GM12878 (cell line): ENCODE results near the gene MARS1. TPM values are rescaled to one million over a fixed set of nuclear protein-coding genes. Genes with fewer than 3 reads are reported as not detected.

ENCODE experiments used
- ATAC-seq: fragments of 200-7000 bp; cut with Tn5 transposase; 3 replicates; pipeline ENCODE4 v1.9.1; 2020; ENCODE audit warnings: mild to moderate bottlenecking, moderate library complexity
- BruUV-seq: library from RNA; stranded (reverse); fragments of 400-500 nt; replicated peaks from 2 replicates; lab custom pipeline; 2021; lab: Mats Ljungman, UMichigan
- CTCF ChIA-PET: fragments of 300-600 bp; sonication (Branson Sonifier 250); formaldehyde crosslinking; extraction: SDS; loops from one replicate; lab custom pipeline; 2021; ENCODE audit warnings: inconsistent platforms; lab: Yijun Ruan, JAX
- POLR2A ChIA-PET: fragments of 350-600 bp; formaldehyde crosslinking; extraction: SDS; loops from one replicate; lab custom pipeline; 2021; ENCODE audit warnings: inconsistent platforms; lab: Charles Lee
- RAD21 ChIA-PET: fragments of 300-600 bp; sonication (Branson Sonifier 250); formaldehyde crosslinking; loops from one replicate; lab custom pipeline; 2023; ENCODE audit warnings: antibody characterized with exemption; ENCODE audit not compliant: unreplicated experiment; lab: Charles Lee
- SMC1A ChIA-PET: fragments of 300-600 bp; sonication (Branson Sonifier 250); formaldehyde crosslinking; loops from one replicate; lab custom pipeline; 2023; ENCODE audit not compliant: unreplicated experiment, uncharacterized antibody; lab: Charles Lee
- DNase-seq: peaks from one replicate; pipeline ENCODE4 v3.0.0-alpha.2; 2011; ENCODE audit warnings: low read depth, low spot score
- FAIRE-seq: peaks from 3 replicates; lab custom pipeline; 2011; peaks lifted over from hg19 to GRCh38; lab: Jason Lieb, UNC
- H2AFZ ChIP-seq: 2 replicates; pipeline ENCODE4 v1.6.0; 2011; ENCODE audit warnings: low read depth, low read length, control low read depth; ENCODE audit not compliant: control insufficient read depth
- H3K27ac ChIP-seq: 2 replicates; pipeline ENCODE4 v1.5.1; 2011; ENCODE audit warnings: control low read depth; ENCODE audit not compliant: control insufficient read depth, insufficient read depth
- H3K27me3 ChIP-seq, 2 experiments: replicated peaks in 1 of 2; 2 replicates each; pipeline versions ENCODE4 v1.6.0 to v1.6.1; 2011; ENCODE audit warnings: low read length in 1 of 2; ENCODE audit not compliant: control insufficient read depth in 2 of 2, insufficient read depth in 2 of 2
- H3K36me3 ChIP-seq, 2 experiments: 2 replicates each; pipeline ENCODE4 v1.5.1; 2011; ENCODE audit warnings: low read length in 1 of 2; ENCODE audit not compliant: control insufficient read depth in 2 of 2, insufficient read depth in 2 of 2
- H3K4me1 ChIP-seq: 2 replicates; pipeline ENCODE4 v1.6.1; 2011; ENCODE audit warnings: mild to moderate bottlenecking, low read length, moderate library complexity, mixed read lengths; ENCODE audit not compliant: control insufficient read depth, insufficient read depth
- H3K4me2 ChIP-seq: 2 replicates; pipeline ENCODE4 v1.6.0; 2011; ENCODE audit warnings: control low read depth; ENCODE audit not compliant: control insufficient read depth, insufficient read depth
- H3K4me3 ChIP-seq: fragments of 200-600 bp; sonication (generic); 2 replicates; pipeline ENCODE4 v1.5.1; 2016
- H3K79me2 ChIP-seq: 2 replicates; pipeline ENCODE4 v1.6.0; 2011; ENCODE audit warnings: low read length; ENCODE audit not compliant: control insufficient read depth, insufficient read depth
- H3K9ac ChIP-seq: 2 replicates; pipeline ENCODE4 v1.8.0; 2011; ENCODE audit warnings: low read length, control low read depth, mixed read lengths; ENCODE audit not compliant: control insufficient read depth, insufficient read depth
- H3K9me3 ChIP-seq: replicated peaks from 3 replicates; pipeline ENCODE4 v1.5.1; 2011; ENCODE audit warnings: mild to moderate bottlenecking, low read length; ENCODE audit not compliant: control insufficient read depth, insufficient read depth
- H4K20me1 ChIP-seq: 2 replicates; pipeline ENCODE4 v1.6.0; 2011; ENCODE audit not compliant: control insufficient read depth, insufficient read depth
- WGBS: methylation state at CpG from one replicate; pipeline ENCODE4 v1.1.6; 2016; ENCODE audit warnings: low lambda C conversion rate; ENCODE audit not compliant: insufficient replicate concordance, insufficient coverage; ENCODE audit errors: missing lambda C conversion rate; 5-methylcytosine and 5-hydroxymethylcytosine counted together
- in situ Hi-C: fragments of 300-500 bp; cut with MboI; formaldehyde crosslinking; loops from 9 replicates; pipeline ENCODE4 v1.14.3; 2018; ENCODE audit warnings: mixed read lengths
- intact Hi-C: fragments of 100-400 bp; cut with micrococcal nuclease; formaldehyde crosslinking; loops from one replicate; pipeline ENCODE4 v1.14.2; 2022; ENCODE audit not compliant: unreplicated experiment
- polyA plus RNA-seq, 11 experiments: library from polyadenylated mRNA; depleted of rRNA in 4 of 11; unstranded in 6 of 11; stranded (reverse) in 5 of 11; fragments of >200 nt; fragmentation: Nextera tagmentation in 4 of 11; fragmentation: Illumina TruSeq in 1 of 11; extraction: Ambion mirVana in 4 of 11; extraction: Trizol in 1 of 11; gene quantifications; 1 replicate in 1 of 11; 2 replicates in 10 of 11; pipeline versions ENCODE4 v1.2.1 to v1.2.3, GENCODE V29; 2011 to 2016; ENCODE audit warnings: inconsistent platforms in 2 of 11, missing spikeins in 2 of 11, low read depth in 1 of 11
- total RNA-seq, 4 experiments: library from RNA; depleted of rRNA in 3 of 4; stranded (reverse); fragments of >200 nt in 3 of 4; fragmentation: Illumina TruSeq in 1 of 4; extraction: Trizol in 1 of 4; gene quantifications; 2 replicates each; pipeline versions ENCODE4 v1.2.1 to v1.2.3, GENCODE V29; 2013 to 2021
- TF ChIP-seq, protein P1 (sequence below): fragments of 450-650 bp; IDR thresholded peaks from 2 replicates; pipeline ENCODE4 v1.6.1; 2018; ENCODE audit warnings: mild to moderate bottlenecking, low read depth, moderate library complexity; ENCODE audit not compliant: partially characterized antibody

MARS1 gene
- total and polyA plus RNA-seq, 10 of the 15 experiments (the other 5 are each of a cell fraction or from before 2014, with no cell fraction given): 72.3 to 270 (median 153) TPM

DNA sequence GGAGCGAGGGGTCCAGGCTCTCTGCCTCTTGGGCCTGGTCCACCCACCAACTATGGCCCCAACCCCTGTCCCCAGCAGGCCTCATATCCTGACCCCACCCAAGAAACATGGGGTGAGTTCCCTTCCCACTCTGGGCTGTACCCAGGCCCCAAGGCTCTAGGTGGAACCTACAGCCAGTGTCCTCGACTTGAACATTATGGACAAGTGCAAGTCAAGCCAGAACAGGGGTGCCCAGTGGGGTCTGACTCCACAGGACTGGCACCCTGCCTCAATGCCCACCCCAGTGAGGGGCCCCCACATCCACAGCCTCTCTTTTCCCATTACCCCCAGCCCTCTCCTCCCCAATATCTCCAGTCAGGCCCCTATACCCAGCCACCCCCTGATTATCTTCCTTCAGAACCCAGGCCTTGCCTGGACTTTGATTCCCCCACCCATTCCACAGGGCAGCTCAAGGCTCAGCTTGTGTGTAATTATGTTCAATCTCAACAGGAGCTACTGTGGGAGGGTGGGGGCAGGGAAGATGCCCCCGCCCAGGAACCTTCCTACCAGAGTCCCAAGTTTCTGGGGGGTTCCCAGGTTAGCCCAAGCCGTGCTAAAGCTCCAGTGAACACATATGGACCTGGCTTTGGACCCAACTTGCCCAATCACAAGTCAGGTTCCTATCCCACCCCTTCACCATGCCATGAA is 16.8 kb upstream of the MARS1 start:
- POLR2A ChIA-PET: interaction anchor here (0.5 to 1.0 kb wide), 3 partner anchors 8 to 43 kb away, joined by 3 to 4 read pairs (median 3); no protein-coding TSS in a partner anchor
- SMC1A ChIA-PET: no interaction called here
- H3K4me3 ChIP-seq: no peak overlapping the region
- 95% methylated on average over 4 of the region's 4 CpGs for WGBS
- DNase-seq (no peak), ATAC-seq (no peak), FAIRE-seq (no peak)
- H3K4me1 ChIP-seq: peaks cover 8% of the 10 kb centered on the region
- H3K36me3 ChIP-seq: peaks cover 1 to 33% of the 10 kb centered on the region in 2 experiments
- H3K9me3 ChIP-seq: no peaks in the 10 kb centered on the region
- H3K4me2 ChIP-seq: no peak overlapping the region
- H3K27me3 ChIP-seq: no peaks in the 10 kb centered on the region
- H3K79me2 ChIP-seq: peaks cover 16% of the 10 kb centered on the region
- no peak overlapping the region for H3K27ac ChIP-seq
- H3K9ac ChIP-seq: no peak overlapping the region
- TF ChIP-seq, protein P1, sequence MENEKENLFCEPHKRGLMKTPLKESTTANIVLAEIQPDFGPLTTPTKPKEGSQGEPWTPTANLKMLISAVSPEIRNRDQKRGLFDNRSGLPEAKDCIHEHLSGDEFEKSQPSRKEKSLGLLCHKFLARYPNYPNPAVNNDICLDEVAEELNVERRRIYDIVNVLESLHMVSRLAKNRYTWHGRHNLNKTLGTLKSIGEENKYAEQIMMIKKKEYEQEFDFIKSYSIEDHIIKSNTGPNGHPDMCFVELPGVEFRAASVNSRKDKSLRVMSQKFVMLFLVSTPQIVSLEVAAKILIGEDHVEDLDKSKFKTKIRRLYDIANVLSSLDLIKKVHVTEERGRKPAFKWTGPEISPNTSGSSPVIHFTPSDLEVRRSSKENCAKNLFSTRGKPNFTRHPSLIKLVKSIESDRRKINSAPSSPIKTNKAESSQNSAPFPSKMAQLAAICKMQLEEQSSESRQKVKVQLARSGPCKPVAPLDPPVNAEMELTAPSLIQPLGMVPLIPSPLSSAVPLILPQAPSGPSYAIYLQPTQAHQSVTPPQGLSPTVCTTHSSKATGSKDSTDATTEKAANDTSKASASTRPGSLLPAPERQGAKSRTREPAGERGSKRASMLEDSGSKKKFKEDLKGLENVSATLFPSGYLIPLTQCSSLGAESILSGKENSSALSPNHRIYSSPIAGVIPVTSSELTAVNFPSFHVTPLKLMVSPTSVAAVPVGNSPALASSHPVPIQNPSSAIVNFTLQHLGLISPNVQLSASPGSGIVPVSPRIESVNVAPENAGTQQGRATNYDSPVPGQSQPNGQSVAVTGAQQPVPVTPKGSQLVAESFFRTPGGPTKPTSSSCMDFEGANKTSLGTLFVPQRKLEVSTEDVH: no peak
- in situ Hi-C loops (no loop called here), intact Hi-C loops (loop anchor here (10.0 kb wide), 1 partner anchor 284 kb away; the partner anchor contains the start of genes CDK4 and MARCHF9)
- H2AFZ ChIP-seq: no peak overlapping the region
- RAD21 ChIA-PET: interaction anchor here (1.0 kb wide), 1 partner anchor 12 kb away, joined by 3 read pairs; no protein-coding TSS in a partner anchor
- CTCF ChIA-PET: interaction anchor here (1.2 to 2.2 kb wide), 3 partner anchors 8 to 9 kb away, joined by 3 to 8 read pairs (median 4); partner anchors contain the start of gene ARHGAP9
- no peaks in the 10 kb centered on the region for H4K20me1 ChIP-seq
- BruUV-seq: no TSS peak
